SK-N-SH (cell line): ENCODE data around the gene S1PR1. TPM values are rescaled to one million over a fixed set of nuclear protein-coding genes. Genes with fewer than 3 reads are reported as not detected.
"Not testable (repeated sequence)": the region's sequence is repeated elsewhere in the genome, so short reads cannot be mapped to it uniquely, and the experiment has no call there.

Source experiments
- CTCF ChIA-PET: fragments of 300-600, 350-600 bp; formaldehyde crosslinking; extraction: SDS; loops from one replicate; lab custom pipeline; 2021; lab: Yijun Ruan, JAX
- POLR2A ChIA-PET: fragments of 350-600 bp; sonication (Branson Sonifier 250); formaldehyde crosslinking; extraction: SDS; loops from one replicate; lab custom pipeline; 2020; ENCODE audit warnings: antibody characterized with exemption, inconsistent platforms; lab: Yijun Ruan, JAX
- DNase-seq: peaks from one replicate; pipeline ENCODE4 v3.0.0; 2012
- H2AFZ ChIP-seq: fragments of 200-600 bp; sonication (generic); 2 replicates; pipeline ENCODE4 v1.8.1; 2016; ENCODE audit warnings: antibody characterized with exemption, mild to moderate bottlenecking, low read depth
- H3F3A ChIP-seq: fragments of 200-600 bp; sonication (generic); replicated peaks from 2 replicates; pipeline ENCODE3; 2016; ENCODE audit warnings: antibody characterized with exemption, mild to moderate bottlenecking; ENCODE audit not compliant: insufficient read depth
- H3K27ac ChIP-seq, 2 experiments: fragments of 200-500 bp in 1 of 2; fragments of 200-600 bp in 1 of 2; sonication (Bioruptor generic) in 1 of 2; sonication (generic), shearing (Covaris generic) in 1 of 2; 2 replicates each; pipeline versions ENCODE4 v1.5.1 to v1.6.1; 2014 to 2016; ENCODE audit warnings: low read depth in 2 of 2, inconsistent platforms in 1 of 2, low read length in 1 of 2, mild to moderate bottlenecking in 1 of 2, mixed read lengths in 1 of 2
- H3K27me3 ChIP-seq: fragments of 200-600 bp; sonication (generic), shearing (Covaris generic); 2 replicates; pipeline ENCODE4 v1.6.1; 2016; ENCODE audit warnings: mixed run types; ENCODE audit not compliant: insufficient read depth
- H3K36me3 ChIP-seq, 2 experiments: fragments of 200-500 bp in 1 of 2; fragments of 200-600 bp in 1 of 2; sonication (Bioruptor generic) in 1 of 2; sonication (generic) in 1 of 2; replicated peaks in 1 of 2; 2 replicates each; pipeline versions ENCODE3 to v1.5.1; 2014 to 2016; ENCODE audit warnings: low read length in 1 of 2, mild to moderate bottlenecking in 1 of 2; ENCODE audit not compliant: insufficient read depth in 2 of 2, control insufficient read depth in 1 of 2
- H3K4me1 ChIP-seq, 2 experiments: fragments of 200-500 bp in 1 of 2; fragments of 200-600 bp in 1 of 2; sonication (Bioruptor generic) in 1 of 2; sonication (generic), shearing (Covaris generic) in 1 of 2; 2 replicates each; pipeline versions ENCODE4 v1.5.1 to v1.6.1; 2014 to 2016; ENCODE audit warnings: low read depth in 1 of 2, low read length in 1 of 2, mixed run types in 1 of 2; ENCODE audit not compliant: insufficient read depth in 2 of 2, control insufficient read depth in 1 of 2
- H3K4me2 ChIP-seq: fragments of 200-600 bp; sonication (generic), shearing (Covaris generic); 2 replicates; pipeline ENCODE4 v1.6.1; 2017; ENCODE audit warnings: mixed run types
- H3K4me3 ChIP-seq, 2 experiments: fragments of 200-500 bp in 1 of 2; fragments of 200-600 bp in 1 of 2; sonication (Bioruptor generic) in 1 of 2; sonication (generic), shearing (Covaris generic) in 1 of 2; 2 replicates each; pipeline versions ENCODE4 v1.5.1 to v1.8.1; 2014 to 2016; ENCODE audit warnings: low read depth in 2 of 2, inconsistent platforms in 1 of 2, low read length in 1 of 2, mild to moderate bottlenecking in 1 of 2, mixed read lengths in 1 of 2, moderate library complexity in 1 of 2
- H3K79me2 ChIP-seq: fragments of 200-600 bp; sonication (generic); 2 replicates; pipeline ENCODE4 v1.8.1; 2017; ENCODE audit warnings: mild to moderate bottlenecking; ENCODE audit not compliant: insufficient read depth
- H3K9ac ChIP-seq: fragments of 200-600 bp; sonication (generic); 2 replicates; pipeline ENCODE4 v1.6.1; 2017; ENCODE audit warnings: mixed run types
- H3K9me2 ChIP-seq: fragments of 200-600 bp; sonication (generic); 2 replicates; pipeline ENCODE4 v1.6.1; 2017; ENCODE audit warnings: mixed run types
- H3K9me3 ChIP-seq: fragments of 200-600 bp; sonication (generic); 2 replicates; pipeline ENCODE4 v1.6.1; 2017; ENCODE audit warnings: mixed run types, mild to moderate bottlenecking, moderate library complexity
- H4K20me1 ChIP-seq: fragments of 200-600 bp; sonication (generic); 2 replicates; pipeline ENCODE4 v1.6.1; 2017; ENCODE audit warnings: mild to moderate bottlenecking, mixed run types; ENCODE audit not compliant: insufficient read depth
- ELF1 ChIP-seq: IDR thresholded peaks from 2 replicates; pipeline ENCODE4 v1.4.0; 2012
- EP300 ChIP-seq, 2 experiments: IDR thresholded peaks; 2 replicates each; pipeline versions ENCODE4 v1.4.0 to v1.6.1; 2012; ENCODE audit warnings: borderline replicate concordance in 1 of 2, low read depth in 1 of 2, low read length in 1 of 2
- EZH2phosphoT487 ChIP-seq: fragments of 200-600 bp; sonication (generic); IDR thresholded peaks from 2 replicates; pipeline ENCODE4 v1.6.1; 2017; ENCODE audit warnings: low read depth, mixed run types, mild to moderate bottlenecking, antibody characterized with exemption, moderate library complexity, borderline replicate concordance
- GATA2 ChIP-seq: sonication (generic); formaldehyde crosslinking; IDR thresholded peaks from 2 replicates; pipeline ENCODE4 v1.5.0; 2020; ENCODE audit warnings: mild to moderate bottlenecking, missing genetic modification reagents
- JUND ChIP-seq: IDR thresholded peaks from 2 replicates; pipeline ENCODE4 v1.4.0; 2012
- NFIC ChIP-seq: IDR thresholded peaks from 2 replicates; pipeline ENCODE4 v1.4.0; 2012; ENCODE audit warnings: borderline replicate concordance
- NRF1 ChIP-seq: IDR thresholded peaks from 2 replicates; pipeline ENCODE4 v1.6.1; 2012; ENCODE audit warnings: low read depth, mild to moderate bottlenecking, low read length
- POLR2AphosphoS5 ChIP-seq: IDR thresholded peaks from 2 replicates; pipeline ENCODE4 v1.6.1; 2012; ENCODE audit warnings: low read depth, low read length
- RAD21 ChIP-seq: IDR thresholded peaks from 2 replicates; pipeline ENCODE4 v1.6.1; 2012; ENCODE audit warnings: mild to moderate bottlenecking, low read length
- RFX5 ChIP-seq: IDR thresholded peaks from 2 replicates; pipeline ENCODE4 v1.6.1; 2012; ENCODE audit warnings: mild to moderate bottlenecking, improper control_type of control experiment, low read length
- SIN3A ChIP-seq: IDR thresholded peaks from 2 replicates; pipeline ENCODE4 v1.6.1; 2012; ENCODE audit warnings: low read depth, mild to moderate bottlenecking, low read length, moderate library complexity, borderline replicate concordance
- SMC3 ChIP-seq: IDR thresholded peaks from 2 replicates; pipeline ENCODE4 v1.6.1; 2012; ENCODE audit warnings: low read depth, low read length, improper control_type of control experiment
- TCF12 ChIP-seq: IDR thresholded peaks from 2 replicates; pipeline ENCODE4 v1.4.0; 2012
- WGBS: methylation state at CpG from one replicate; pipeline ENCODE4 v1.1.6; 2017; ENCODE audit warnings: low lambda C conversion rate; 5-methylcytosine and 5-hydroxymethylcytosine counted together
- polyA plus RNA-seq, 3 experiments: library from polyadenylated mRNA; depleted of rRNA; stranded (reverse); fragments of >200 nt; gene quantifications; 2 replicates each; pipeline ENCODE4 v1.2.3, GENCODE V29; 2012
- TF ChIP-seq, protein P1 (sequence below): fragments of 150-350 bp; IDR thresholded peaks from 2 replicates; pipeline ENCODE4 v1.6.1; 2016; ENCODE audit warnings: mild to moderate bottlenecking, low read depth, low read length
- TF ChIP-seq, protein P2 (sequence below): IDR thresholded peaks from 2 replicates; pipeline ENCODE4; 2012
- TF ChIP-seq, protein P3 (sequence below): fragments of 200-600 bp; sonication (generic); IDR thresholded peaks from 2 replicates; pipeline ENCODE4 v1.6.1; 2017; ENCODE audit warnings: antibody characterized with exemption, mild to moderate bottlenecking, moderate library complexity

The S1PR1 gene
- polyA plus RNA-seq, 1 of the 3 experiments (the other 2 are of a cell fraction), result 5.9 TPM

DNA sequence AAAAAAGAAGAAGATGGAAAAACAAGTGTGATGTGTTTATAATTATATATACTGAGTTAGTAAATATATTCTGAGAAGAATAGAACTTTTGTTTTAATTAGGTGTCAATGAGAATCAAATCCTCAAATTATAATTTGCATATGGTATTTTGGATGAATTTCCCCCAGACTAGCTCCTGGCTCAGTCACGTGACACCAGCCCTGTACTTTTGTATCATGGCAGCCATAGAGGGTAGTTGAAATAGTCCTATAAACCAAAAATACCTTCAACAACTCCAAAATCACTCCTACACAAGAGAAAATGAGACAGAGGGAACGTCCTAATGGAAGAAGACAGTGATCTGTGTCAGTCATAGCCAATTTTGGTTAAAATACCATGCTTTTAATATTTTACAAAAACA lies 9.0 kb upstream of the S1PR1 start:
- H3K27me3 ChIP-seq, result no peaks in the 10 kb centered on the region
- POLR2A ChIA-PET, result no interaction called here
- no peaks in the 10 kb centered on the region for H3F3A ChIP-seq
- H2AFZ ChIP-seq, result peak overlapping the region; percentile 40; the same call in 1 of the 2 replicates
- no peak overlapping the region for H3K9ac ChIP-seq
- 58% methylated on average over 2 of the region's 2 CpGs for WGBS
- no peaks in the 10 kb centered on the region for H3K9me2 ChIP-seq
- H3K36me3 ChIP-seq, result no peaks in the 10 kb centered on the region
- no peak overlapping the region for H3K4me2 ChIP-seq
- H3K27ac ChIP-seq, result no peak overlapping the region
- TF ChIP-seq SMC3, result no peak
- TF ChIP-seq, protein P1, sequence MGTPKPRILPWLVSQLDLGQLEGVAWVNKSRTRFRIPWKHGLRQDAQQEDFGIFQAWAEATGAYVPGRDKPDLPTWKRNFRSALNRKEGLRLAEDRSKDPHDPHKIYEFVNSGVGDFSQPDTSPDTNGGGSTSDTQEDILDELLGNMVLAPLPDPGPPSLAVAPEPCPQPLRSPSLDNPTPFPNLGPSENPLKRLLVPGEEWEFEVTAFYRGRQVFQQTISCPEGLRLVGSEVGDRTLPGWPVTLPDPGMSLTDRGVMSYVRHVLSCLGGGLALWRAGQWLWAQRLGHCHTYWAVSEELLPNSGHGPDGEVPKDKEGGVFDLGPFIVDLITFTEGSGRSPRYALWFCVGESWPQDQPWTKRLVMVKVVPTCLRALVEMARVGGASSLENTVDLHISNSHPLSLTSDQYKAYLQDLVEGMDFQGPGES, result no peak
- TF ChIP-seq, protein P2, sequence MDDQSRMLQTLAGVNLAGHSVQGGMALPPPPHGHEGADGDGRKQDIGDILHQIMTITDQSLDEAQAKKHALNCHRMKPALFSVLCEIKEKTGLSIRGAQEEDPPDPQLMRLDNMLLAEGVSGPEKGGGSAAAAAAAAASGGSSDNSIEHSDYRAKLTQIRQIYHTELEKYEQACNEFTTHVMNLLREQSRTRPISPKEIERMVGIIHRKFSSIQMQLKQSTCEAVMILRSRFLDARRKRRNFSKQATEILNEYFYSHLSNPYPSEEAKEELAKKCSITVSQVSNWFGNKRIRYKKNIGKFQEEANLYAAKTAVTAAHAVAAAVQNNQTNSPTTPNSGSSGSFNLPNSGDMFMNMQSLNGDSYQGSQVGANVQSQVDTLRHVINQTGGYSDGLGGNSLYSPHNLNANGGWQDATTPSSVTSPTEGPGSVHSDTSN, result no peak
- TF ChIP-seq EZH2phosphoT487, result no peak
- TF ChIP-seq NRF1, result no peak
- TF ChIP-seq TCF12, result no peak
- no peak for TF ChIP-seq NFIC
- no peak for TF ChIP-seq SIN3A
- TF ChIP-seq, protein P3, sequence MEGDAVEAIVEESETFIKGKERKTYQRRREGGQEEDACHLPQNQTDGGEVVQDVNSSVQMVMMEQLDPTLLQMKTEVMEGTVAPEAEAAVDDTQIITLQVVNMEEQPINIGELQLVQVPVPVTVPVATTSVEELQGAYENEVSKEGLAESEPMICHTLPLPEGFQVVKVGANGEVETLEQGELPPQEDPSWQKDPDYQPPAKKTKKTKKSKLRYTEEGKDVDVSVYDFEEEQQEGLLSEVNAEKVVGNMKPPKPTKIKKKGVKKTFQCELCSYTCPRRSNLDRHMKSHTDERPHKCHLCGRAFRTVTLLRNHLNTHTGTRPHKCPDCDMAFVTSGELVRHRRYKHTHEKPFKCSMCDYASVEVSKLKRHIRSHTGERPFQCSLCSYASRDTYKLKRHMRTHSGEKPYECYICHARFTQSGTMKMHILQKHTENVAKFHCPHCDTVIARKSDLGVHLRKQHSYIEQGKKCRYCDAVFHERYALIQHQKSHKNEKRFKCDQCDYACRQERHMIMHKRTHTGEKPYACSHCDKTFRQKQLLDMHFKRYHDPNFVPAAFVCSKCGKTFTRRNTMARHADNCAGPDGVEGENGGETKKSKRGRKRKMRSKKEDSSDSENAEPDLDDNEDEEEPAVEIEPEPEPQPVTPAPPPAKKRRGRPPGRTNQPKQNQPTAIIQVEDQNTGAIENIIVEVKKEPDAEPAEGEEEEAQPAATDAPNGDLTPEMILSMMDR, result no peak
- no peak for TF ChIP-seq ELF1
- TF ChIP-seq RAD21, result no peak
- TF ChIP-seq JUND, result no peak
- TF ChIP-seq, all 33 proteins: peak for 0
- H3K4me3 ChIP-seq, result no peak overlapping the region
- H3K79me2 ChIP-seq, result no peaks in the 10 kb centered on the region
- no peaks in the 10 kb centered on the region for H3K9me3 ChIP-seq
- H3K4me1 ChIP-seq, result no peaks in the 10 kb centered on the region
- CTCF ChIA-PET, result interaction anchor here (0.6 to 0.9 kb wide), 2 partner anchors 11 to 305 kb away, joined by 3 read pairs; no protein-coding TSS in a partner anchor
- H4K20me1 ChIP-seq, result no peaks in the 10 kb centered on the region
- no peak for DNase-seq

DNA sequence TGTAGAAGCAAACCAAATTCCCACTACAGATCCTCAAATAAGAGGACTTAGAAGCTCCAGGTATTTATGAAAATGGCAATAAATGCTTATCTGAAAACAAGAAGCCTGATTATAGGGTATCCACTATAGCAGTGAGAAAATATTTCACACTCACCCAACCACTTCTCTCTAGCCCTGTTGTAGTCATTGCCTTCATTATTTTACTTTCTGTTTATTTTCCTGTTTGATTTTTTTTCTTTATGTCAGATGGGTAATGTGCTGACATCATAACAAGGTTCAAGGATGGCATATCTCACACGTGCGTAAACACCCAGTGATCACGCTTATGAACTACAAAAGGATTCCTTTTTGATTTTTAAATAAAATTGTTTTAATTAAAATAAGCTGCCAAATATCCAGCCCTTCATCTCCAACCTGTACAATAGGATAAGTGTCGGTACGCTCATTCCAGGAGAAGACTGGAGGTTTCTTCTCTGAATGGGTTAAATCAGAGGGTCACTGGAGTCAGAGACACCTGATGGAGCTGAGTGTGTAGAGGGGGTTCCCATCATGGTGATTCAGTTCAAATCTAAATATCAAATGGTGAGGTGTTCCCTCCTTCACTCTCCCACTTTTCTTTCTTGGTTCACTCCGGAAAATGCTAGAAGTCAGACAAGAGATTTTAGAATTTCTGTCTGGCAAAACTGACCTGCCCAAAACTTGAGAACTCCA lies 8.2 kb upstream of the S1PR1 start:
- WGBS, result 90% methylated on average over 6 of the region's 6 CpGs
- Histone ChIP-seq H3K27ac (no peak overlapping the region), H4K20me1 (no peaks in the 10 kb centered on the region), H3F3A (no peaks in the 10 kb centered on the region), H3K9me3 (no peaks in the 10 kb centered on the region), H3K79me2 (no peaks in the 10 kb centered on the region), H2AFZ (peak overlapping the region; percentile 40; the same call in 1 of the 2 replicates), H3K4me1 (no peaks in the 10 kb centered on the region), H3K4me2 (no peak overlapping the region), H3K36me3 (no peaks in the 10 kb centered on the region), H3K27me3 (no peaks in the 10 kb centered on the region), H3K9ac (no peak overlapping the region), H3K4me3 (no peak overlapping the region), H3K9me2 (no peaks in the 10 kb centered on the region)
- TF ChIP-seq RFX5, result no peak
- no peak for TF ChIP-seq TCF12
- TF ChIP-seq EP300 (IDR thresholded peaks at IDR 0.05; ENCODE audit: borderline replicate concordance in 1 of 2, low read depth in 1 of 2, low read length in 1 of 2), result no peak
- TF ChIP-seq POLR2AphosphoS5, result no peak
- TF ChIP-seq SIN3A, result no peak
- TF ChIP-seq GATA2 (CRISPR knock-in tag), result no peak
- POLR2A ChIA-PET, result no interaction called here
- CTCF ChIA-PET, result interaction anchor here (0.6 to 1.5 kb wide), 4 partner anchors 10 to 1087 kb away, joined by 3 to 7 read pairs (median 3); no protein-coding TSS in a partner anchor
- DNase-seq, result no peak

DNA sequence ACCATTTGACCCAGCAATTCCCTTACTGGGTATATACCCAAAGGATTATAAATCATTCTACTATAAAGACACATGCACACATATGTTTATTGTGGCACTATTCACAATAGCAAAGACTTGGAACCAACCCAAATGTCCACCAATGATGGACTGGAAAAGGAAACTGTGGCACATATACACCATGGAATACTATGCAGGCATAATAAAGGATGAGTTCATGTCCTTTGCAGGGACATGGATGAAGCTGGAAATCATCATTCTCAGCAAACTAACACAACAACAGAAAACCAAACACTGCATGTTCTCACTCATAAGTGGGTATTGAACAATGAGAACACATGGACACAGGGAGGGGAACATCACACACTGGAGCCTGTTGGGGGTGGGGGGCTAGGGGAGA lies 4.6 kb upstream of the S1PR1 start:
- H2AFZ ChIP-seq, POLR2A ChIA-PET, DNase-seq, H3K4me1 ChIP-seq, H3K9me2 ChIP-seq, H3K36me3 ChIP-seq, H3F3A ChIP-seq, H3K4me3 ChIP-seq, H3K27ac ChIP-seq, H3K4me2 ChIP-seq, H4K20me1 ChIP-seq, H3K9me3 ChIP-seq, H3K9ac ChIP-seq, H3K79me2 ChIP-seq, H3K27me3 ChIP-seq: not testable (repeated sequence)
- CTCF ChIA-PET, result interaction anchor here (1.5 to 2.0 kb wide), 2 partner anchors 56 to 311 kb away, joined by 4 to 7 read pairs; no protein-coding TSS in a partner anchor
